ENCODE data around the gene VAV2. TPM values are rescaled to one million over a fixed set of nuclear protein-coding genes. Genes with fewer than 3 reads are reported as not detected.
"Not testable (repeated sequence)": the region's sequence is repeated elsewhere in the genome, so short reads cannot be mapped to it uniquely, and the experiment has no call there.

VAV2 gene
- total RNA-seq, 1 donor from 2014 or later, result 6.0 TPM

DNA sequence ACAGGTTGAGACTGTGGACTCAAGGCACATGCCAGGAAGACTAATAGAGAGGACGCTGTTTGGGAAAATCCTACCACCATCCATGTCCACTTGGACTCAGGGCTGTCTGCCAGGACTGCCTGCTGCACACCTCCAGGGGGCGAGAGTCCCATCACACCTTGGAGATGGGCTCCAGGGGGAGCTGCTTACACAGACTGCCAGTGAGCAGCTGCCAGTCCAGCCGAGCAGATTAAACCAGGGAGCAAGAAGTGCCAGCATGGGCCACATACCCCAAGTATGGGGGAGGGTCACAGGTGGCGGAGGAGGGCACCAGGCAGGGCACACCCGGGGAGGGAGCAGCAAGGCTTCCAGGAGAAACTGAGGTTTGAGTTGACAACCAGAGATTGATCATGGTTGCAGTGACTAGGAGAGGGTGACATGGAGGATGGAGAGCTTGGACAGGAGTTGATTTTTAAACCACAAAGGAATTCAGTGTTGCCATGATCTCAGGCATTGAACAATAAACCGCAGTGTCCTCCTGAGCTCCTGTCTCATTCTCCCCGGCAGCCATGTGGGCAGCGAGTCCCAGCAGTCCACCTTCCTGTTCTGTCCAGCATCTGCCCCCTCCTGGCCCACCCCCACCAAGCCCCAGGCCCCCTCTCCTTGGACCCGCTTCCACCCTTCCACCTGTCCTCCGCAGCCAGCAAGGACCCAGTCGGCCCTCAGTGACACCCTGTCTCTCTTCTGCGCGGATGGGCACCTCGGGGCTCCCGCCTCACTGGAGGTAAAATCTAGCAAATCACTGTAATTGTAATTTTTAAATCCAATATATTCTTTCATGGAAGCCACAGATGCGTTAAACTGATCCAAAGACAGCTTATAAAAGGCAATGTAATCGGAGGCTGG lies 3.1 kb upstream of the VAV2 start:
- DNase-seq, result no peak

DNA sequence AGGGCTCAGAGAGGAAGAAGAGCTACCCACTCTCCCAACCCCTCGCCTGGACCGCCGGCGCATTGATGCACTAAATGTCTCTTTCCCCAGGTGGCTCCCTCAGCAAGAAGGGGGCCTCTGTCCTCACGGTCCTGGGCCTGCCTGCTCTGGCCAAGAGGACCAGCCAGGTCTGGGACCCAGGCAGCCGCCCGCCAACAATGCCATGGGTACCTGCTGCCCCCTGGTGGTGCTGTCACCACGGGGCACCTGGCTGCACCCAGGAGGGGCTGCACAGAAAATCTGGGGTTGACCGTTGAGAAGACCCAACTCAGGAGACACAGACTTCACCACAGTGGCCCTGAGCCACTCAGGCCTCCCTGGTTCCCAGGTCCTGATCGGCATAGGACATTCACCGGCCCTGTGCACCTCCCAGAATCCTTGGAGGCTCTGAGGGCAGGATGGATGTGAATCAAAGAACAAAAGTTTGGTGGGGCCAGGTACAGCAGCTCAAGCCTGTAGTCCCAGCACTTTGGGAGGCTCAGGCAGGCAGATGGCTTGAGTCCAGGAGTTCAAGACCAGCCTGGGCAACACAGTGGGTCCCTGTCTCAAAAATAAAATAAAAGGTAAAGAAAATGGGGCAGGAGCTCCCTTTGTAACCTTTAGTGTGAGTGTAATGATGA lies 2.4 kb upstream of the VAV2 start:
- peak; percentile 31 for DNase-seq

DNA sequence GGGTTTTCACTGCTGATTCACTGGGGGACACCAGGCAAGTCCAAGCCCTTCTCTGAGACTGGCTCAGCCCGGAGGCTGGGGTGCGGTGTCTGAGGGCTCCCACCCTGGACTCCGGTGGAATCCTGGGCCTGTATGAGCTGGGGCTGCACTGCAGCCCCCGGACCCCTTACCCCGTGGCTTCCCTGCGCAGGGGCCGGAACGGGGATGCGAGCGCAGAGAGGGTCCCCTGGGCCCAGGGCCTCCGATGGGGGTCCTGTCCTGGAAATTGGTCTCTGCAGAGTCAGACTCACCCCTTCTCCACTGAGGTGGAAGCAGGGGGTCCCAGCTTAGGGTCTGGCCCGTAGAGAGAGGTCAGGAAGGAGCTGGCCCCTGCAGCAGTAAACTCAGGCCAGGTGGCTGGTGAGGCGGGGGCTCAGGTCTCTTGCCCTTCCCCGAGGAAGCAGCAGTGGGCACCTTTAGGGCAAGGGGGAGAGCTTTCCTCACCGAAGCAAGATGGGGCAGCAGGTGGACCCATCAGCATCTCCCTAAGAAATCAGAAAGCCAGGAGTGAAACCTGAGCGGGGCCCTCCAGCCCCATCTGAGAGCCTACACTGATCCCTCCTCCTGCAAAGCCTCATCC lies 1.6 kb upstream of the VAV2 start:
- DNase-seq, result no peak

DNA sequence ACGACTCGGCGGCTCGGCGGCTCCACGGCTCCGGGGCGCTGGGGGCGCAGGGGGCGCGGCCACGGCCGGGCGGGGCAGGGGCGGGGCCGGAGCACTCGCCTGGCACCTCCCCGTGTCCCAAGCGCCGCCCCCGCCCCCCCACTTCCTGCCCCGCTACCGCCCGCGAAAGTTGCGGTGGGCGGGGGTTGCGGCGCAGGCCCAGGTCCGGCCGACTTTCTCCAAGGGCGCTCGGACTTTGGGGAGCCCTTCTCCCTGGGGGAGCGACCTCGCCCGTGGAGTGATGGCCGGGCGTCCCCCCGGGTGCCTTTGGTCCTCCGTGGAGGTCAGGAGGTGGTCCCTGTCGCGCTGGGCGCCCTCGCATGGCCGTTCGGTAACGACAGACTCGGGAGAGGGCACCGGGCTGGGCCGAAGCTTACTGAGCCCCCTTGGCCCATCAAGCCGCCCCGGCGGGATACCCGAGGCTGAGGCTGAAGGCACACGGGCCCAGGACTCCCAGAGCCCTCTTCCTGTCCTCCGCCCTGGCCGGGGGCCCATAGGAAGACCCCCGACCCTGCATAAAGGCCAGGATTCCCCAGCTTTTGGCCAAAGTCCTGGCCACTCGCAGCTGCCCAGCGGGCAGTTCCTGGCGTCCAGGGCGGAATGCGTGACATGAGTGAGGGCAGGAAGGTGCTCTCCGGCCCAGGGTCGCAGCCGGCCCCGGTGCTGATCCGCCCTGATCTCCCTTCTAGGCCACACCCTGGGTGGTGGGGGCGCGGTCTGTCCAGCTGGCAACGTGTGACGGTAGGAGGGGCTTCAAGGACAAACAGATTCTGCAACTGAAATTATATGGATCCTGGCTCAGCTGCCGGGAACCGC lies 883 bp upstream of the VAV2 start:
- peak; percentile 32 for DNase-seq

DNA sequence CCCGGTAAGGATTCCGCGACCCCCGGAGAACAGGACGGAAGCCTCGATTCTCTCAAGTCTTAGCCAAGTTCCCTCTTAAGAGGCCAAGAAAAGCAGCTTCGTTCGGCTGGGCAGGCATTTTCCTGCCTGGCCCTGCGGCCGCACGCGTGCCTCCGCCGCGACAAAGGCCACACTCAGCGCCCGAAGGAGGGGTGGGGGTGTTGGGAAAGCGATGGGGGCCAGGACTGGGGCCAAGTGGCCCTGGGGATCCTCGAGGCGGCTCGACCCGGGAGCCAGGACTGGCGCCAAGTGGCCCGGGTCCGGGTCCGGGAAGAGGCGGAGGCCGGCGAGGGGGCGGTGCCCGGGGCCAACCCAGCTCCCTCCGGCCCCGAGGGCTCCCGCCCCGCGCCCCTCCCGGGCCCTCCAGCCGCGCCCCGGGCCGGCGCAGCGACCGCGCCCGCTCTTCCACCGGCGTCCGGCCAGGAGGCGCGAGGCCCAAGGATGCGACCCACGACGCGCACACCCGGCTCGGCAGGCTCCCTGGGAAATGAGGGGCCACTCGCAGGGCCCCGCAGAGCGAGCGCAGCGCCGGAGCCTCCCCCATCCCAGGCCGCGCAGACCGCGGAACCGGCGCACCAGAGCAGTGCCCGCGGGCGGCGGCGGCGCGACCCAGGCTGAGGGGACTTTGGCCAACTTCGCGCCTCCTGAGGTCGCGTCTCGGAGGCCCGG lies 756 bp downstream of the VAV2 start:
- DNase-seq, result no peak

DNA sequence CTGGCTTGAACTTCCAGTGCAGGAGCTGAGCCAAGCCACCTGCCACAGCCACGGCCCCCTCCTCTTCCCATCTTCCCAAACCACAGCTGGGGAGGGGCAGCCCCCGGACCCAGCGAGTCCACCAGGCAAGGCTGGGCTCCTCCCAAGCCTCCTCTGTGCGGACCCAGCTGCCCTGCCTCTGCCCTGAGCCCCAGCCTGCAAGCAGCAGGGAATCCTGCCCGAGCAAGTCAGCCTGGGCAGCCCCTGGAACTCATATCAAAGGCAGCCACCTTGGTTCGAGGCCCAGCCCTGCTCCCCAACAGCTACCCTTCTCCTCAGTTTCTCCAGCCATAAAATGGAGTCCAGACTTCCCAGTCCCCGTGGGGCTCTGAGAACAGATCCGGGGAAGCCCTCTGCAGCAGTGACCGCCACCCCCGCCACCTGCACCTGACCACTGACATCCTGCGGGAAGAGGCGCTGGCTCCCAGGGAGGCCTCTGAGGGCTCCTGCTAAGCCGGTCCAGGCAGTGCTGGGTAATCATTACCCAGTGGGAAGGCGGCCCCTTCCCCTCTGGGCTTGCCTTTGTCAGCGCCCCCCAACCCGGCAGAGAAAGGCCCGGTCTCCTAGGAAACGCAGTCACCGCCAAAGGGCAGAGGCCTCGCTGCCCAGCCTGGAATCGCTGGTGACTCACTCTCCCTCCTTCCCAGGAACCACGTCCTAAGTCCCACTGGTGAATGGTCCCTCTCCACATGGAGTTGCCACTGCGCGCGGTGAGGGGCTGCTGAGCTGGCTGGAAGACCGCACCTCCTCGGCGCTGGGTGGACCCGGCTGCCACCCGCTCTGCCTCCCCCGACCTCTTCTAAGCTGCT lies 1.5 kb downstream of the VAV2 start:
- DNase-seq, result no peak

DNA sequence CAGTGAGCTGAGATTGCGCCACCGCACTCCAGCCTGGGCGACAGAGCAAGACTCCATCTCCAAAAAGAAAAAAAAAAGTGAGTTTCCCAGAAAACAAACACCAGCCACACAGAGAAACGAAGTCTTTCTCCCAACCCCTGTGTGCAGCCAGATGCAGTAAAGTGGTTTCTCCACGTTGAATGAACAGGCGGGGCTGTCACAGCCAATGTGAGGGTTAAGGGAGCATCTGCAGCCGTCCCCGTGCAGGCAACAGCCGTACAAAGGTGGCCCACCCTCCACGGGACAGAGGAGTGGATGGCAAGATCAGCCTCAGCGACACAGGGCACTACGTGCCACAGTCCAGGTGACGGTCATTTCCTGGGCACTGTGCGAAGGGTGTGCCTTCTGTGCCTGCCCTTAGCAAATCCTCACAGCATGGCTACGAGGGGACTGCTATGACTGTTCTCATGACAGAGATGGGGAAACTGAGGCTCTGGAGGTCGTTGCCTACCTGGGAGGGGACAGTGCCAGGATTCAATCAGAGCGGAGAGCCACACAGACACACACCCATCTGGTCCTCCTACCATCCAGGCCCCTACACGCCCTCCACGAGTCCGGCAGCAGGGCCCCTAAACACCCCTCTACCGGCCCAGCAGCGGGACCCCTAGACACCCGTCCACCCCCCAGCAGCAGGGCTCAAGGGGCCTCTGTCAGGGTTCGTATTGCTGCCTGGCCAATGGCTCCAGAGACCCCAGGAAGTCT lies 2.3 kb downstream of the VAV2 start:
- no peak for DNase-seq

DNA sequence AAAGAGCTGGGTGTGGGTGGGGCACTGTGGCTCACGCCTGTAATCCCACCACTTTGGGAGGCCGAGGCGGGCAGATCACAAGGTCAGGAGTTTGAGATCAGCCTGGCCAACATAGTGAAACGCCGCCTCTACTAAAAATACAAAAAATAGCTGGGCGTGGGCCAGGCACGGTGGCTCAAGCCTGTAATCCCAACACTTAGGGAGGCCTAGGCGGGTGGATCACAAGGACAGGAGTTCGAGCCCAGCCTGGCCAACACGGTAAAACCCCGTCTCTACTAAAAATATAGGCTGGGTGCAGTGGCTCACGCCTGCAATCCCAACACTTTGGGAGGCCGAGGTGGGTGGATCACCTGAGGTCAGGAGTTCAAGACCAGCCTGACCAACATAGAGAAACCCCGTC lies 3.4 kb downstream of the VAV2 start:
- DNase-seq, result not testable (repeated sequence)

DNA sequence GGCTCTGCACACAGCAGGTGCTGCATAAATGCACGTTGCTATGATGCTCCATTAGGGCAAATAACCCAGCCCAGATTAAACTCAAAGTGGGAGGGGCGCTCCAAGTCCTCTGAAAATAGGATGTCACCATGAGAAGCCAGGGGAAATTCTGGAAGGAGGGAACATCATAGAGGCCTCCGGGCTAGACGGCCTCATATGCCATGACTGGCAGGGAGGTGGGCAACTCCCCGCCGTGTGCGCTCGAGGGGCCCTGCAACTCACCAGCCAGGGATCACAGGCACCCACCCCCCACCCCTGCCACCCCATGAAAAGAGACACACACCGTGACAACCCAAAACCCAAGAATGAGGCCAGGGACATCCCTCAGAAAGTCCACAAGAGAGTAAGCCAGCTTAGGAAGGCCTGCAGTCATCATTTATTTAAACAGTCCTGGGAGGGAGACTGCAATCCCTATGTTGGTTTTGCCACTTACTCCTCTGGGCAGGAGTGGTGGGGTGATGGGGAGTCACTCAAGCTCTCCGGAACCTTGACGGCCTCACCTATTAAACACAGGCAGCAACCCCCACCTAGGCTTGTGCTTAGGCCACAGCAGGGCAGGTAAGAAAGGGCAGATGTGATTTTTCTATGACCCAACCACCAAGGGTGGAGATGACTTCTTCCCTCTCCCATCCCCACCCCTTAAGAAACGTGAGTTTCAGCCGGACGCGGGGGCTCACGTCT lies 4.0 kb downstream of the VAV2 start:
- no peak for DNase-seq

DNA sequence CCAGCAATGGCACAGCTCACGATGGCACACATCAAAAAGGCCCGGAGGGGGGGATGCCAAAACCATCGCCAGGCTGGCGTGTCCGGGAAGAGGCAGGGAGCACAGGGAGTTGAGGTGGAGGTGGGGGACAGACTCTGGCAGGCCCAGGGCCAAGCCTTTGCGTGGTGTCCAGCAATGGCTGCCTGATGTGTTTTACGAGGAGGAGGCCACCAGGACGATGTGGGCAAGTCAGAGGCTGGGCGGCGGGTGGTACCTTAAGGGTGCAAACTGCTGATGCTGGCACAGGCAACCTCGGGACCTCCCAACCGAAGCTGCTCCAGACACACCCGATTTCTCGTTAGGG lies 4.7 kb downstream of the VAV2 start:
- DNase-seq, result no peak

DNA sequence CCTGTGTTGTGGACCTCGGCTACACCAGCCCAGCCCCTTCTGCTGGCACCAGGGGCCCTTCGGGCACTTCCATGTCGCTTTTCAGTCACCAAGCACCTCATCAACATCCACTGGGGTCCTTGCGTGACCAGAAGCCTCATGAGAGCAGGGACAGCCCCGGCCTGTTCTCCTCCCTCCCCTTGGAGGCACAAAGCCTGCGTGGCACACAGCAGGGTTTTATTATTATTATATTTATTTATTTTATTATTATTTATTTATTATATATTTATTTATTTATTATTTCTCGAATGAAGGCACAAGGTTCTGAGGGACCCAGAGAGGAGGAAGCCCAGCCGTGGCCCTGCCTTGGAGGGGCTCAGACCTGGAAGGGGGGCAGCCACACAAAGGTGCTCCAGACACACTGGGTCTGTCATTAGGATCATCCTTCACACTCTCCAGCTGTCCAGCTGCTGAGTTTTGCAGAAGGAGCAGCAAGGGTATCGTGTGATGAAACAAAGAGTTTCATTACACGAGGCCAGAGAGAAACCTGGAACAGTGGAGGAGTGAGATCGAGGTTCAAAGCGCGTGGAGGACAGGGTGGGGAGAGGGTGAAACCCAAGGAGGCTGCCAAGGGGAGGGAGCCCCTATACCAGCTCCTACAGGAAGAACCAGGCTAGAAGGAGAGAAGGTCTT lies 5.2 kb downstream of the VAV2 start:
- DNase-seq, result no peak

DNA sequence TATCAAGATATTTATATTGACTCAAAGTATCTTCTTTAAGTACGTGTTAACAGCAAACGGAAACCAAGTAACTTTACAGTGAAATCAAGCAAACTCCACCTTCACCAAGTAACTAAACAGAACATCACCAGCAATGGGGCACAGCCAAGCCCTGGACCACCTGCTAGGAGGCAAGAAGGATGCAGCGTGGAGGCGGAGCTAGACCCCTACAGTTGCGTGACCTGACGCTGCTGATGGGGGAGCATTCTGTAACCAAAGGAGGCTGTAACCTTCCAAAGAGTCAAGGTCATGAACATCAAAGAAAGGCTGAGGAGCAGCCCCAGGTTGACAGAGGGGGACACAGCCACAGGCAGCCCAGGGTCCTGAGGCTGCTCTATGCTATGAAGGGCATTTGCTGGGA lies 6.1 kb downstream of the VAV2 start:
- no peak for DNase-seq

DNA sequence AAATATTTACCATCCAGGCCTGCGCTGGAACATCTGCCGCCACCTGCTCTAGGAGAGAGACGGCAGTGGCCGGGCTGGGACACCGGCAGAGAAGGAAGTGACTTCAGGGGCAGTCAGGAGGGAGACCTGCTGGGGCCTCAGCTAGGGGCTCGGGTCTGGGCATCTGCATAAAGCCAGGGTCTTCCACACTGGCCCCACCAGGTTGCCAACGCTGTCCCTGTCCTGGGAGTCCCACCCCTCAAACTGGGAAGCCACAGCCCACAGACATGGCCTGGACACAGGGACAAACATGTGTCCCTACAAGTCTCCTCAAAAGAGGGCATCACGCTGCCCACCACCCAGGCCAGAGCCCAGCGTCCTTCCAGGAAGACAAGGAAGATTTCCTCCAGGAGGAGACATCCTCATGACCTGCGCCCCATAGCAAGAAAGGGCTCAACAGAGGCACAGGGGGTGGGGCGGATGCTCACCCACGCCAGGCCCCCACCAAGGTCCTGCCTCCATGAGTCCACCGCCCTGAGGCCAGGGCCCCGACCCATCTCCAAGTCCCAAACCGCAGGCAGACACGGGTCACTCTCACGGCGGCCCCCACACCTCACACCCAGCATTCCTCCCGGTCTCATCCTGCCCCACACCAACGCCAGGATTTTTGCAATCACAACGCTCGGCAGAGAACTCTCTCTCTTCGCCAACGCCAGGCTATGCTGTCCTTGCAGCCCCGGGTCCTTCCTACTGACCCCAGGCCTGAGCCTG lies 9.0 kb downstream of the VAV2 start:
- DNase-seq, result no peak

DNA sequence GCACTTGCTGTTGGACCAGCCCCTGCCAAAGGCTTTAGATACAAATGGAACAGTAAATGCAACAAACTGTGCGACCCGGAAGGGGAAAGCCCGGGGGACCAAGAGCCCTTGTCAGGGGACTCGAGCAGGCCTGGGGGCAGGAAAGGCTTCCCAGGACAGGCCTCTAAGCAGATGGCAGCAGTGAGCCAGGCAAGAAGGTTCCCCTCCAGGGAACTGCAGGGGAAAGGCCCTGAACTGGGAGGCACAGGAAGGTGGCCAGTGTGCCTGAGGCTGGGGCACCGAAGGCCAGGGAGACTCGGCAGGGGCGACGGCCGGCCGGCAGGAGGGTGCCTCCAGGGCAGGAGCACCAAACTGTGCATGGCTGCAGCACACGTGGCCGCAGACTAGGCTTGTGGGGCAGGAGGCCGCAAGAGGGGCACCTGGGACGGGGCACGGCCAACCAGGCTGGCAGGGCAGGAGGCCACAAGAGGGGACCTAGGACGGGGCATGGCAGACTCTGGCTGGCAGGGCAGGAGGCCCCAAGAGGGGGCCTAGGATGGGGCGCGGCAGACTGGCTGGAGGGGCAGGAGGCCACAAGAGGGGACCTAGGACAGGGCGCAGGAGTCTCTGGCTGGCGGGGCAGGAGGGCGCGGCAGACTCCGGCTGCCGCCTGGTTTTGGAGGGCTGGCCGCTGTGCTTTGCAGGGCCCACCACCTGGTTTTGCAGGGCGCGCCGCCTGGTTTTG lies 10.0 kb downstream of the VAV2 start:
- DNase-seq, result no peak

DNA sequence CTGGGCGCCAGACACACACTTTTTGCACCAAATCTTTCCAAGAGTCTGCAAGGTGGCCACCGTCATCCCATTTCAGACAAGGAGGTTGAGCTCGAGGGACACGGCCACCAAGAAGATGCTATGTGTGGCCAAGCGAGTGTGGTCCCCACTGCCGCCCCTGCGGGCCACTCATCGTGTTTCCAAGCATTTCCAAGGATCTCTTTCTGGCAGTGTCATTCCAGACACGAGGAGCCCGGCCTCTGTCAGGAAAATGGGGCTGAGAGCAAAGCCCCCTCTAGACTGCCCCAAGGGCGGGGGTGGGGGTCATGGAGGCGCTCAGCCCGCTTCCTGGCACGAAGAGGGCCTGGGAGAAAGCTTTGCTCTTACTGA lies 10.6 kb downstream of the VAV2 start:
- DNase-seq, result no peak

DNA sequence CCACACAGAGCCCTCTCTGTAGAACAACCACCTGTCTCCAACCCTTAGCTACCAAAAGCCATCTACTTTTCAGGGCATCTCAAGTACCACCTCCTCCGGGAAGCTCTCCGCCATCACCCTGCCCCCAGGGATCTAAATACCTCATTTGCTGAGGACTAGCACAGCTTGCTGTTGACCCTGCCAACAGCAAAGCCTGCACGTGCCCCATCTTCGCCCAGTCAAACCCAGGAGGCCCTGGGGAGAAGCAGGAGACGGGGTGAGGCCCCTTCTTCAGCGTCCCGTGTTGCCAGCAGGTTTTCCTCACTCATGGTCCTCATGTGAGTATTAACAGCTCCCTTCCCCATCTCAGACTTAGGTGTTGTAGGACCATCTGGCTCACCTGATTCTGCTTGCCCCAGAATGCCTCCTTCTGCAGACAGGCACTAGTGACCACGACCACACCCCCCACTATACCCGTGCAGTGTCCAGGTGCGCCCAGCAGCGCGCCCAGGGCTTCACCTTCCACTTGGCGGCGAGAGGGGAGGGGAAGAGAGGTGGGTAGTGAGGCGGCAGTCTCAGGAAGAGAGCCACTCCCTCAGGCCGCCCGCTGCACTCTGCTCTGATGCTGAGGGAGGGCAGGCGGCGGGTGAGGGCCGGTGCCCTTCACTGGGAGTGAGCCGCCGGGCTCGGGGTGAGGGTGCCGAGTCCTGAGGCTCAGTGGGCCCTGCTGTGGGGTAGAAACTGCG lies 11.1 kb downstream of the VAV2 start:
- no peak for DNase-seq

Data from skin of body (tissue), 2 donors.